Measurements from ENCODE around the gene RIGI.

The RIGI gene

GRCh38 chr9:32490601-32491000 lies 35.4 kb downstream of the RIGI start:
- no peaks in the 10 kb centered on the region for H4K20me1 ChIP-seq (ENCODE audit: insufficient read depth, low read length, poor library complexity, severe bottlenecking)
- no peaks in the 10 kb centered on the region for H3K27me3 ChIP-seq (ENCODE audit: insufficient read depth, low read length, poor library complexity, severe bottlenecking)
- no peak overlapping the region for H3K4me3 ChIP-seq (ENCODE audit: low read length, poor library complexity, severe bottlenecking)
- H3K9ac ChIP-seq (ENCODE audit: low read depth, low read length, poor library complexity, severe bottlenecking): no peak overlapping the region
- H3K4me2 ChIP-seq (ENCODE audit: low read depth, low read length, poor library complexity, severe bottlenecking): no peak overlapping the region
- no peaks in the 10 kb centered on the region for H3F3A ChIP-seq (ENCODE audit: low read depth)
- peaks cover 19% of the 10 kb centered on the region; the same call in 1 of the 2 replicates for H3K36me3 ChIP-seq (ENCODE audit: insufficient read depth, low read length)
- H3K9me3 ChIP-seq (ENCODE audit: insufficient read depth, low read depth, low read length): no peaks in the 10 kb centered on the region
- no peaks in the 10 kb centered on the region for H3K9me2 ChIP-seq (replicated peaks; ENCODE audit: low read depth, low read length)
- no peak overlapping the region for H2AFZ ChIP-seq (ENCODE audit: low read length)
- no peaks in the 10 kb centered on the region for H3K79me2 ChIP-seq (ENCODE audit: insufficient read depth, low read length)
- TF ChIP-seq CTCF (conservative IDR thresholded peaks at IDR 0.05; ENCODE audit: low read length) (no peak), EZH2phosphoT487 (IDR thresholded peaks at IDR 0.05; ENCODE audit: borderline replicate concordance) (no peak)
- no peaks in the 10 kb centered on the region for H3K4me1 ChIP-seq (ENCODE audit: insufficient read depth, low read length, poor library complexity, severe bottlenecking)

- Histone ChIP-seq H3K27me3 (ENCODE audit: insufficient read depth, low read length, poor library complexity, severe bottlenecking) (no peaks in the 10 kb centered on the region), H2AFZ (ENCODE audit: low read length) (no peak overlapping the region), H3F3A (ENCODE audit: low read depth) (no peaks in the 10 kb centered on the region), H3K4me3 (ENCODE audit: low read length, poor library complexity, severe bottlenecking) (no peak overlapping the region), H3K36me3 (ENCODE audit: insufficient read depth, low read length) (peaks cover 33% of the 10 kb centered on the region; the same call in 1 of the 2 replicates), H3K9me3 (ENCODE audit: insufficient read depth, low read depth, low read length) (no peaks in the 10 kb centered on the region), H3K79me2 (ENCODE audit: insufficient read depth, low read length) (no peaks in the 10 kb centered on the region), H3K4me1 (ENCODE audit: insufficient read depth, low read length, poor library complexity, severe bottlenecking) (no peaks in the 10 kb centered on the region), H3K9me2 (replicated peaks; ENCODE audit: low read depth, low read length) (no peaks in the 10 kb centered on the region), H4K20me1 (ENCODE audit: insufficient read depth, low read length, poor library complexity, severe bottlenecking) (no peaks in the 10 kb centered on the region), H3K4me2 (ENCODE audit: low read depth, low read length, poor library complexity, severe bottlenecking) (no peak overlapping the region), H3K9ac (ENCODE audit: low read depth, low read length, poor library complexity, severe bottlenecking) (no peak overlapping the region)
- no peak for TF ChIP-seq EZH2phosphoT487 (IDR thresholded peaks at IDR 0.05; ENCODE audit: borderline replicate concordance)
- TF ChIP-seq CTCF (conservative IDR thresholded peaks at IDR 0.05; ENCODE audit: low read length): no peak
Measured at GRCh38 chr9:32487981-32488380, 38.0 kb downstream of the RIGI start.

- no peaks in the 10 kb centered on the region for H3K9me3 ChIP-seq (ENCODE audit: insufficient read depth, low read depth, low read length)
- no peak overlapping the region for H2AFZ ChIP-seq (ENCODE audit: low read length)
- no peaks in the 10 kb centered on the region for H4K20me1 ChIP-seq (ENCODE audit: insufficient read depth, low read length, poor library complexity, severe bottlenecking)
- no peak overlapping the region for H3K4me3 ChIP-seq (ENCODE audit: low read length, poor library complexity, severe bottlenecking)
- TF ChIP-seq CTCF (conservative IDR thresholded peaks at IDR 0.05; ENCODE audit: low read length): no peak
- no peak for TF ChIP-seq EZH2phosphoT487 (IDR thresholded peaks at IDR 0.05; ENCODE audit: borderline replicate concordance)
- peaks cover 37% of the 10 kb centered on the region; the same call in 1 of the 2 replicates for H3K36me3 ChIP-seq (ENCODE audit: insufficient read depth, low read length)
- H3K9ac ChIP-seq (ENCODE audit: low read depth, low read length, poor library complexity, severe bottlenecking): no peak overlapping the region
- no peaks in the 10 kb centered on the region for H3K4me1 ChIP-seq (ENCODE audit: insufficient read depth, low read length, poor library complexity, severe bottlenecking)
- no peaks in the 10 kb centered on the region for H3F3A ChIP-seq (ENCODE audit: low read depth)
- H3K4me2 ChIP-seq (ENCODE audit: low read depth, low read length, poor library complexity, severe bottlenecking): no peak overlapping the region
- no peaks in the 10 kb centered on the region for H3K79me2 ChIP-seq (ENCODE audit: insufficient read depth, low read length)
- no peaks in the 10 kb centered on the region for H3K9me2 ChIP-seq (replicated peaks; ENCODE audit: low read depth, low read length)
- no peaks in the 10 kb centered on the region for H3K27me3 ChIP-seq (ENCODE audit: insufficient read depth, low read length, poor library complexity, severe bottlenecking)
Measured at GRCh38 chr9:32486839-32487562, 39.0 kb downstream of the RIGI start.

Measured in Loucy (cell line).